K562 (cell line): ENCODE data around the gene RNF217. TPM values are rescaled to one million over a fixed set of nuclear protein-coding genes. Genes with fewer than 3 reads are reported as not detected.

Experiments used
- AFF1 ChIP-seq, 2 experiments: fragments of 450-650 bp; IDR thresholded peaks; 2 replicates each; pipeline ENCODE4 v1.6.1; 2018; ENCODE audit warnings: mild to moderate bottlenecking in 2 of 2, low read depth in 1 of 2; ENCODE audit not compliant: partially characterized antibody in 2 of 2
- BRD4 ChIP-seq: fragments of 200-600 bp; sonication (generic); IDR thresholded peaks from 2 replicates; pipeline ENCODE4 v1.6.1; 2017; ENCODE audit warnings: inconsistent platforms
- CTBP1 ChIP-seq: fragments of 450-650 bp; IDR thresholded peaks from 2 replicates; pipeline ENCODE4 v1.6.1; 2016; ENCODE audit warnings: borderline replicate concordance
- DACH1 ChIP-seq: fragments of 450-650 bp; IDR thresholded peaks from 2 replicates; pipeline ENCODE4 v1.6.1; 2018; ENCODE audit not compliant: partially characterized antibody
- ESRRA ChIP-seq: fragments of 450-650 bp; IDR thresholded peaks from 2 replicates; pipeline ENCODE4 v1.6.1; 2014; ENCODE audit warnings: low read depth, mild to moderate bottlenecking, moderate library complexity, borderline replicate concordance
- HDAC1 ChIP-seq, 2 experiments: fragments of 450-650 bp; IDR thresholded peaks; 2 replicates each; pipeline ENCODE4 v1.6.1; 2016 to 2017; ENCODE audit warnings: inconsistent platforms in 1 of 2, mild to moderate bottlenecking in 1 of 2, moderate library complexity in 1 of 2
- JUN ChIP-seq, 2 experiments: sonication (generic) in 1 of 2; formaldehyde crosslinking in 1 of 2; IDR thresholded peaks; 2 replicates each; pipeline versions ENCODE4 v1.6.1 to v1.8.0; 2012 to 2022; ENCODE audit warnings: borderline replicate concordance in 2 of 2, mild to moderate bottlenecking in 2 of 2, improper control_type of control experiment in 1 of 2, low read depth in 1 of 2, low read length in 1 of 2, missing genetic modification reagents in 1 of 2
- KDM1A ChIP-seq, 2 experiments: fragments of 450-650 bp; IDR thresholded peaks; 2 replicates each; pipeline ENCODE4 v1.6.1; 2016; ENCODE audit warnings: mild to moderate bottlenecking in 2 of 2
- LEF1 ChIP-seq: fragments of 450-650 bp; IDR thresholded peaks from 2 replicates; pipeline ENCODE4 v1.6.1; 2016; ENCODE audit warnings: mild to moderate bottlenecking
- MEIS2 ChIP-seq: fragments of 450-650 bp; IDR thresholded peaks from 2 replicates; pipeline ENCODE4 v1.6.1; 2014; ENCODE audit warnings: mild to moderate bottlenecking; ENCODE audit not compliant: partially characterized antibody
- NR2C2 ChIP-seq, 2 experiments: fragments of 200-800 bp in 1 of 2; sonication (Bioruptor generic) in 1 of 2; sonication (generic) in 1 of 2; formaldehyde crosslinking in 1 of 2; IDR thresholded peaks; 2 replicates each; pipeline versions ENCODE4 v1.6.1 to v1.8.0; 2016 to 2022; ENCODE audit warnings: mild to moderate bottlenecking in 1 of 2, missing compliant biosample characterization in 1 of 2, missing genetic modification characterization in 1 of 2, missing genetic modification reagents in 1 of 2
- POLR2G ChIP-seq: fragments of 200-400 bp; formaldehyde crosslinking; IDR thresholded peaks from 2 replicates; pipeline ENCODE4 v1.6.1; 2017; ENCODE audit warnings: low read depth, mild to moderate bottlenecking, antibody characterized with exemption, low read length, moderate library complexity
- SETDB1 ChIP-seq: IDR thresholded peaks from one replicate; pipeline ENCODE4 v1.6.1; 2012; ENCODE audit warnings: low read length, control low read depth, inconsistent platforms
- SPI1 ChIP-seq: IDR thresholded peaks from 2 replicates; pipeline ENCODE4 v1.6.1; 2011; ENCODE audit warnings: low read depth, low read length, control low read depth, borderline replicate concordance
- TAF7 ChIP-seq: fragments of 450-650 bp; IDR thresholded peaks from 2 replicates; pipeline ENCODE4 v1.6.1; 2016; ENCODE audit warnings: missing genetic modification characterization, missing compliant biosample characterization
- TBL1XR1 ChIP-seq, 2 experiments: IDR thresholded peaks; 2 replicates each; pipeline ENCODE4 v1.6.1; 2012; ENCODE audit warnings: improper control_type of control experiment in 2 of 2, low read length in 2 of 2, mild to moderate bottlenecking in 1 of 2
- USF1 ChIP-seq: sonication (generic); formaldehyde crosslinking; IDR thresholded peaks from 2 replicates; pipeline ENCODE4 v1.9.0; 2022; ENCODE audit warnings: mild to moderate bottlenecking, missing genetic modification reagents
- ZC3H4 ChIP-seq: sonication (generic); formaldehyde crosslinking; IDR thresholded peaks from 2 replicates; pipeline ENCODE4 v1.9.0; 2021; ENCODE audit warnings: missing genetic modification reagents, borderline replicate concordance
- ZNF197 ChIP-seq: fragments of 200-800 bp; sonication (Bioruptor generic); IDR thresholded peaks from 2 replicates; pipeline ENCODE4 v1.6.1; 2016; ENCODE audit warnings: low read depth, missing genetic modification characterization, missing compliant biosample characterization
- polyA plus RNA-seq, 8 experiments: library from polyadenylated mRNA; depleted of rRNA in 4 of 8; stranded (reverse) in 5 of 8; unstranded in 3 of 8; fragments of >200 nt; fragmentation: Nextera tagmentation in 2 of 8; fragmentation: Illumina TruSeq in 1 of 8; extraction: Ambion mirVana in 2 of 8; extraction: Trizol in 1 of 8; gene quantifications; 2 replicates each; pipeline versions ENCODE4 v1.2.1 to v1.2.3, GENCODE V29; 2011 to 2014; ENCODE audit warnings: inconsistent platforms in 1 of 8, missing spikeins in 1 of 8
- total RNA-seq, 7 experiments: library from RNA; depleted of rRNA in 6 of 7; stranded (reverse); fragments of >200 nt in 6 of 7; fragmentation: Illumina TruSeq in 2 of 7; extraction: Trizol in 2 of 7; gene quantifications; 2 replicates each; pipeline versions ENCODE4 v1.2.1 to v1.2.3, GENCODE V29; 2011 to 2021; ENCODE audit warnings: low replicate concordance in 1 of 7
- TF ChIP-seq, protein P1 (sequence below): sonication (generic); formaldehyde crosslinking; IDR thresholded peaks from 2 replicates; pipeline ENCODE4 v1.8.0; 2022; ENCODE audit warnings: mild to moderate bottlenecking, missing genetic modification reagents, borderline replicate concordance

RNF217 gene
- total and polyA plus RNA-seq, 9 of the 15 experiments (the other 6 are each of a cell fraction or from before 2014, with no cell fraction given), result 2.9 to 25.6 (median 12.0) TPM

DNA sequence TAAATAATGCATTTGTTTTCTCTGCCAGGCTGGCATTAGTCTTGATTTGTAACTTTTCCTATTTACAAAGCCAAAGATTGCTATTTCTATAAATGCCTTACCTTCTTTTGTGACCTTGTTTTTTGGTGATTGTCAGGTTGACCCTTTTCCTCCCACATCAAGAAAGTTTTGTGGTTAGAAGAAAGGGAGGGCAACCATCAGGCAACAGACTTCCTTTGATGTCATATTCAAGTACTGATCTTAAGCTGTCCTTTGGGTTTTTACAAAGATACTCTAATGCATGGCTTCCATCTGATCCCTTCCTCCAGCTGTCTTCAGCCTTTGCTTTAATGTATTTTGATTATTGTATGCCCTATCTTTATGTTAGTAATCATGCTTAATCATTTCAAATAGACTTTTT, 23.9 kb downstream of the RNF217 start (continued):
- TF ChIP-seq AFF1 (IDR thresholded peaks at IDR 0.05; ENCODE audit: low read depth in 1 of 2, partially characterized antibody in 2 of 2) (no peak), ESRRA (0 out of 2 replicates have a peak, but pooled peaks have one; percentile 30), ZC3H4 (no peak), USF1 (no peak), SPI1 (no peak), CTBP1 (no peak), KDM1A (IDR thresholded peaks at IDR 0.05) (peak in 1 of 2 experiments; percentile 24; a peak in 1 of 4 replicates), JUN (IDR thresholded peaks at IDR 0.05; ENCODE audit: borderline replicate concordance, low read depth, low read length) (no peak), JUN (CRISPR knock-in tag; IDR thresholded peaks at IDR 0.05; ENCODE audit: borderline replicate concordance) (no peak), POLR2G (no peak), DACH1 (no peak), MEIS2 (peak; percentile 5), TBL1XR1 (IDR thresholded peaks at IDR 0.05; ENCODE audit: low read length in 2 of 2) (no peak), HDAC1 (IDR thresholded peaks at IDR 0.05) (no peak), BRD4 (no peak), TAF7 (no peak), LEF1 (peak; percentile 63), NR2C2 (CRISPR knock-in tag; IDR thresholded peaks at IDR 0.05) (no peak), NR2C2 (tag; IDR thresholded peaks at IDR 0.05) (peak; percentile 18; the same call in 1 of the 2 replicates), SETDB1 (no peak), ZNF197 (CRISPR knock-in tag) (no peak)
- TF ChIP-seq, protein P1, sequence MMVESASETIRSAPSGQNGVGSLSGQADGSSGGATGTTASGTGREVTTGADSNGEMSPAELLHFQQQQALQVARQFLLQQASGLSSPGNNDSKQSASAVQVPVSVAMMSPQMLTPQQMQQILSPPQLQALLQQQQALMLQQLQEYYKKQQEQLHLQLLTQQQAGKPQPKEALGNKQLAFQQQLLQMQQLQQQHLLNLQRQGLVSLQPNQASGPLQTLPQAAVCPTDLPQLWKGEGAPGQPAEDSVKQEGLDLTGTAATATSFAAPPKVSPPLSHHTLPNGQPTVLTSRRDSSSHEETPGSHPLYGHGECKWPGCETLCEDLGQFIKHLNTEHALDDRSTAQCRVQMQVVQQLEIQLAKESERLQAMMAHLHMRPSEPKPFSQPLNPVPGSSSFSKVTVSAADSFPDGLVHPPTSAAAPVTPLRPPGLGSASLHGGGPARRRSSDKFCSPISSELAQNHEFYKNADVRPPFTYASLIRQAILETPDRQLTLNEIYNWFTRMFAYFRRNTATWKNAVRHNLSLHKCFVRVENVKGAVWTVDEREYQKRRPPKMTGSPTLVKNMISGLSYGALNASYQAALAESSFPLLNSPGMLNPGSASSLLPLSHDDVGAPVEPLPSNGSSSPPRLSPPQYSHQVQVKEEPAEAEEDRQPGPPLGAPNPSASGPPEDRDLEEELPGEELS (CRISPR knock-in tag), result no peak
